BJ (cell line): Measurements from ENCODE around the gene MAP1B. TPM values are rescaled to one million over a fixed set of nuclear protein-coding genes. Genes with fewer than 3 reads are reported as not detected.
A peak's percentile ranks its signal among the peaks of the same experiment; 100 is the strongest.

Experiments
- CTCF ChIA-PET: fragments of 350-600 bp; formaldehyde crosslinking; extraction: SDS; loops from one replicate; lab custom pipeline; 2021; ENCODE audit warnings: antibody characterized with exemption, inconsistent platforms; lab: Yijun Ruan, JAX
- POLR2A ChIA-PET: fragments of 300-600 bp; sonication (Branson Sonifier 250); formaldehyde crosslinking; extraction: SDS; loops from one replicate; lab custom pipeline; 2021; ENCODE audit warnings: antibody characterized with exemption; lab: Charles Lee
- DNase-seq: peaks from one replicate; pipeline ENCODE4 v3.0.0-alpha.2; 2011; ENCODE audit warnings: low read depth
- H3K27me3 ChIP-seq: 2 replicates; pipeline ENCODE4 v1.6.0; 2011; ENCODE audit warnings: low read length; ENCODE audit not compliant: control insufficient read depth, insufficient read depth
- H3K36me3 ChIP-seq: 2 replicates; pipeline ENCODE4 v1.5.1; 2011; ENCODE audit warnings: low read length; ENCODE audit not compliant: control insufficient read depth, insufficient read depth
- H3K4me3 ChIP-seq: 2 replicates; pipeline ENCODE4 v1.5.1; 2011; ENCODE audit warnings: low read depth, mild to moderate bottlenecking, control low read depth, low read length
- CTCF ChIP-seq: IDR thresholded peaks from 2 replicates; pipeline ENCODE4 v1.5.1; 2011; ENCODE audit warnings: low read depth, mild to moderate bottlenecking, control low read depth, inconsistent platforms, low read length, moderate library complexity; ENCODE audit not compliant: insufficient read depth
- polyA plus RNA-seq: library from polyadenylated mRNA; depleted of rRNA; stranded (reverse); fragments of >200 nt; gene quantifications from 2 replicates; pipeline ENCODE4 v1.2.3, GENCODE V29; 2011

MAP1B gene
- polyA plus RNA-seq, 1 experiment, result 27.1 TPM

- ChIA-PET CTCF (interaction anchor here (0.6 kb wide), 1 partner anchor 106 kb away, joined by 3 read pairs; no protein-coding TSS in a partner anchor), POLR2A (no interaction called here)
- no peak for DNase-seq
- Histone ChIP-seq H3K27me3 (no peaks in the 10 kb centered on the region), H3K36me3 (no peaks in the 10 kb centered on the region), H3K4me3 (no peak overlapping the region)
- TF ChIP-seq CTCF, result no peak
Observed at GRCh38 chr5:72096602-72097188, 10.6 kb upstream of the MAP1B start.

GRCh38 chr5:72101828-72102227, 5.4 kb upstream of the MAP1B start:
- TF ChIP-seq CTCF, result no peak
- Histone ChIP-seq H3K4me3 (no peak overlapping the region), H3K36me3 (no peaks in the 10 kb centered on the region), H3K27me3 (no peaks in the 10 kb centered on the region)
- ChIA-PET CTCF (interaction anchor here (0.6 kb wide), 1 partner anchor 17 kb away, joined by 3 read pairs; no protein-coding TSS in a partner anchor), POLR2A (no interaction called here)
- DNase-seq, result no peak

DNA sequence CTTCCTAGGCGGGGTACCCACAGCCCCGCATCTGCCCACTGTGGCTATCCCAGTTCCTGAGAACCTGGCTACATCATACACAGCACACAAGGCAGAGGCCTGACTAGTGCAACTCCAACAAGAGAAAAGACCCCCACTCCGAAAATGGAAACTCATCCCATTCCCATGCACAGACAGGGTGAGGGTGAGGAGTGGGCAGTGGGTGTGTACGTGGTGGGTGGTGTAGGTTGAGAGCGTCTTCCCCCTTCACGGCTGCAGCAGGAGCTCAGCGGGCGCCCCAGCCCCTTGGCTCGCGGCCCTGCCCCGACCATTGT, 501 bp upstream of the MAP1B start:
- H3K4me3 ChIP-seq, result peak overlapping the region; percentile 68
- ChIA-PET POLR2A (no interaction called here), CTCF (no interaction called here)
- no peak for DNase-seq
- H3K27me3 ChIP-seq, result no peaks in the 10 kb centered on the region
- H3K36me3 ChIP-seq, result no peaks in the 10 kb centered on the region
- TF ChIP-seq CTCF, result no peak

DNA sequence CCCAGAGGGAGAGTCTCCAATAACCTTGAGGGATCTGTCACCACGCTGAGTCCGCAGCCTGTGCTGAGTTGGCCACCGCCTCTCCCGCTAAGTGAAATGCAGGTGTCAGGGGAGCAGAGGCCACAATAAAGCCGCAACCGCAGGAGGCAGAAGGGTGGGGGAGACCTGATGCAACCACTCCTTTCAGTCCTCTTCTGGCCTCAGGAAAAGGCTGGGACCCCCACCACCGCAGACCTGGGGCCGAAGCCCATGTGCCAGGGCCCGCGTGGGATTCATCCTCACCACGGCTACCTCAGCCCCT, 576 bp downstream of the MAP1B start:
- Histone ChIP-seq H3K27me3 (no peaks in the 10 kb centered on the region), H3K4me3 (peak overlapping the region; percentile 68), H3K36me3 (no peaks in the 10 kb centered on the region)
- POLR2A ChIA-PET, result no interaction called here
- CTCF ChIA-PET, result interaction anchor here (1.0 to 1.3 kb wide), 2 partner anchors 161 to 324 kb away, joined by 3 to 5 read pairs; no protein-coding TSS in a partner anchor
- no peak for TF ChIP-seq CTCF
- no peak for DNase-seq

- Histone ChIP-seq H3K4me3 (peak overlapping the region; percentile 68), H3K27me3 (no peaks in the 10 kb centered on the region), H3K36me3 (no peaks in the 10 kb centered on the region)
- TF ChIP-seq CTCF, result no peak
- DNase-seq, result no peak
- POLR2A ChIA-PET, result no interaction called here
- CTCF ChIA-PET, result interaction anchor here (1.0 to 1.3 kb wide), 2 partner anchors 161 to 325 kb away, joined by 3 to 5 read pairs; no protein-coding TSS in a partner anchor
Observed at GRCh38 chr5:72108202-72109061, 1.2 kb downstream of the MAP1B start.
